B cell (primary cell): ENCODE measurements around the gene SC5D.

Experiments
- CTCF ChIP-seq: fragments of 200-600 bp; IDR thresholded peaks from one replicate; pipeline ENCODE4 v1.8.0; 2022; ENCODE audit warnings: antibody characterized with exemption, mild to moderate bottlenecking
- EZH2 ChIP-seq: IDR thresholded peaks from 2 replicates; pipeline ENCODE4 v1.6.1; 2012; ENCODE audit warnings: borderline replicate concordance, low read depth, mild to moderate bottlenecking, moderate library complexity, low read length; ENCODE audit not compliant: insufficient read depth, poor library complexity, severe bottlenecking

DNA sequence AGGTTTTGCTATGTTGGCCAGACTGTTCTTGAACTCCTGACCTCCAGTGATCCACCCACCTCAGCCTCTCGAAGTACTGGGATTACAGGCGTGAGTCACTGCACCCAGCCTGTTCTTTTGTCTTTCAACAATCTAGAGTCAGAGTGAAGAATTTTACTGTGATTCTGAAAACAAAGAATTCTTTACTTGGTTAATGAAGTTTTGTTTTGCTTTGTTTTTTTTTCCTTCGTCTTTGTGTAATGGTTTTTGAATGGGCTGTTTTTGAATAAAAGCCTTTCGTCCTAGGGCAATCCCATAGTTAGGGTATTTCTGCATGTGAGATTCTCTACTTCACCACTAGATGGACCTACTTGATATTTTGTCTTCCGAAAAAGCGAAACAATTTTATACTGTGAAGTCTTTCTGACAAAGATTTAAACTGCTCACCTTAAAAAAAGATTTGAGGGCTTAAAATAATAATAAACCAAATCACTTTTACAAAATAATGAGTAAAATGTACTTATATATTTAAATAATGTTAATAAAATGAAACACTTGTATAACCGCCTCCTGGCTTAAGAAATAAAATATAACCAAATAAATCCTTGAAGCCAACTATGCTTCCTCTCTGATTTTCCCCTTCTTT, 43.4 kb upstream of the SC5D start:
- TF ChIP-seq CTCF (peak; percentile 81), EZH2 (no peak)
